ENCODE data around the gene LAMA2. TPM values are rescaled to one million over a fixed set of nuclear protein-coding genes. Genes with fewer than 3 reads are reported as not detected.

Gene LAMA2
- total RNA-seq, 1 experiment from 2014 or later, result 8.2 TPM

DNA sequence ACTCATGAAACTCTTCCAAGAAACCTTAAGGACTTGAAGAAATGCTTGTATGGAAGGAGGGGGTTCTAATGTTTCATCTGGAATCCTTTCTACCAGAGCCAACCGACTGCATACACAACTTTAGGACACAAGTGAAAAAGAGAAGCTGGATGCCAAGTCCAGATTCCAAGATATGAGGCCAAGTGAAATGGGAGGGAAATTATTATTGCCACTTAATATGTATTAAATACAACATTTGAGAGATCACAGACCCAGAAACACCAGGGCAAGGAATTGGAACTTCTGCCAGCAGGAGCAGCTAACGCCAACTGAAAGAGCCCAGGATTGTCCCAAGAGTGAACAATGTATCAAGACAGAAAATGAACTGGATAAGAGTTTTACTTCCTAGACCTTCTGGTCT, 682.9 kb downstream of the LAMA2 start:
- Histone ChIP-seq H3K79me2 (ENCODE audit: insufficient read depth, low read length) (no peaks in the 10 kb centered on the region), H3K9me2 (ENCODE audit: insufficient read depth) (no peaks in the 10 kb centered on the region), H3K4me2 (ENCODE audit: low read length) (no peak overlapping the region), H3K9ac (ENCODE audit: low read length) (no peak overlapping the region), H4K20me1 (ENCODE audit: insufficient read depth) (no peaks in the 10 kb centered on the region), H3K27ac (ENCODE audit: low read depth, low read length) (no peak overlapping the region), H3K27me3 (ENCODE audit: insufficient read depth, low read length) (no peaks in the 10 kb centered on the region), H2AFZ (ENCODE audit: low read depth, low read length, poor library complexity, severe bottlenecking) (no peak overlapping the region), H3K4me1 (ENCODE audit: control insufficient read depth in 1 of 2, insufficient read depth in 2 of 2, low read length in 2 of 2) (peaks cover 2 to 29% of the 10 kb centered on the region in 2 experiments; a peak in 2 of 4 replicates), H3K4me3 (replicated peaks in 1 of 2; ENCODE audit: low read depth in 1 of 2, low read length in 2 of 2) (no peak overlapping the region), H3K9me3 (ENCODE audit: control insufficient read depth in 1 of 2, insufficient read depth in 1 of 2, low read depth in 1 of 2, low read length in 2 of 2) (no peaks in the 10 kb centered on the region), H3K36me3 (ENCODE audit: control insufficient read depth in 1 of 2, insufficient read depth in 2 of 2, low read length in 2 of 2) (no peaks in the 10 kb centered on the region)
- ATAC-seq (no peak), DNase-seq (ENCODE audit: low read depth, low spot score) (no peak)
- ChIA-PET CTCF (interaction anchor here (0.8 to 3.8 kb wide), 2 partner anchors 64 to 97 kb away, joined by 3 to 45 read pairs; no protein-coding TSS in a partner anchor), RAD21 (ENCODE audit: low non-redundant PET in 1 of 2, low total read pairs in 2 of 2, uncharacterized antibody in 2 of 2, unreplicated experiment in 2 of 2) (interaction anchor here in 1 of 2 experiments (1.6 kb wide), 1 partner anchor 65 kb away, joined by 3 read pairs; no protein-coding TSS in a partner anchor), POLR2A (interaction anchor here (1.0 to 2.7 kb wide), 2 partner anchors 65 to 66 kb away, joined by 4 to 12 read pairs; no protein-coding TSS in a partner anchor)
- intact Hi-C loops (cut with micrococcal nuclease), result loop anchor here (2.0 kb wide), 1 partner anchor 67 kb away; no protein-coding TSS in a partner anchor
- no TSS peak for BruUV-seq (replicated peaks)
- no peak for TF ChIP-seq MAX (IDR thresholded peaks at IDR 0.05)
